NCI-H526 treated with DMSO at 0.1 percent for 48 hours (cell line): ENCODE results near the gene KIF26B.
"Not testable (repeated sequence)": the region's sequence is repeated elsewhere in the genome, so short reads cannot be mapped to it uniquely, and the experiment has no call there.

ENCODE experiments used
- DNase-seq: peaks from one replicate; lab custom pipeline; 2025; lab: John Stamatoyannopoulos, UW

KIF26B gene

GRCh38 chr1:245154429-245155271 is at the start of gene KIF26B:
Gene KIF26B, plus strand, starts transcription at chr1:245154985. Its CDS starts 440 bp downstream, at chr1:245155425.
- DNase-seq: peak; percentile 65

- DNase-seq: no peak
Observed at GRCh38 chr1:245105042-245105441, 49.7 kb upstream of the KIF26B start.

- no peak for DNase-seq
Observed at GRCh38 chr1:245105815-245106410, 48.9 kb upstream of the KIF26B start.

- DNase-seq: no peak
Observed at GRCh38 chr1:245107776-245108114, 47.0 kb upstream of the KIF26B start.

GRCh38 chr1:245108246-245108645 is 46.5 kb upstream of the KIF26B start:
- DNase-seq: no peak

GRCh38 chr1:245108909-245109308 is 45.9 kb upstream of the KIF26B start:
- no peak for DNase-seq

GRCh38 chr1:245110406-245110805 is 44.4 kb upstream of the KIF26B start:
- DNase-seq: no peak

GRCh38 chr1:245111073-245111472 is 43.7 kb upstream of the KIF26B start:
- DNase-seq: no peak

GRCh38 chr1:245113649-245114048 is 41.1 kb upstream of the KIF26B start:
- DNase-seq: no peak

GRCh38 chr1:245116131-245116530 is 38.7 kb upstream of the KIF26B start:
- no peak for DNase-seq

- DNase-seq: no peak
Observed at GRCh38 chr1:245116751-245117150, 38.0 kb upstream of the KIF26B start.

- peak; percentile 24 for DNase-seq
Observed at GRCh38 chr1:245118066-245118465, 36.7 kb upstream of the KIF26B start.

GRCh38 chr1:245118806-245119205 is 36.0 kb upstream of the KIF26B start:
- no peak for DNase-seq

- DNase-seq: no peak
Observed at GRCh38 chr1:245121523-245121922, 33.3 kb upstream of the KIF26B start.

GRCh38 chr1:245124241-245124640 is 30.5 kb upstream of the KIF26B start:
- no peak for DNase-seq

GRCh38 chr1:245124644-245125043 is 30.1 kb upstream of the KIF26B start:
- DNase-seq: no peak

GRCh38 chr1:245126530-245126929 is 28.3 kb upstream of the KIF26B start:
- DNase-seq: no peak

GRCh38 chr1:245128381-245129101 is 26.2 kb upstream of the KIF26B start:
- DNase-seq: no peak

- no peak for DNase-seq
Observed at GRCh38 chr1:245129319-245130240, 25.2 kb upstream of the KIF26B start.

- DNase-seq: not testable (repeated sequence)
Observed at GRCh38 chr1:245130281-245131025, 24.3 kb upstream of the KIF26B start.

- DNase-seq: no peak
Observed at GRCh38 chr1:245131026-245131393, 23.8 kb upstream of the KIF26B start.
